ENCODE data around the gene HOXA6. TPM values are rescaled to one million over a fixed set of nuclear protein-coding genes. Genes with fewer than 3 reads are reported as not detected.

HOXA6 gene
- total and polyA plus RNA-seq, 2 of the 4 experiments (the other 2 are of a cell fraction), result 1.4 to 1.8 TPM

GRCh38 chr7:27170426-27171324 is 23.1 kb upstream of the HOXA6 start (continued):
- no peak for TF ChIP-seq MAFK (IDR thresholded peaks at IDR 0.05; ENCODE audit: low read depth, low read length)

DNA sequence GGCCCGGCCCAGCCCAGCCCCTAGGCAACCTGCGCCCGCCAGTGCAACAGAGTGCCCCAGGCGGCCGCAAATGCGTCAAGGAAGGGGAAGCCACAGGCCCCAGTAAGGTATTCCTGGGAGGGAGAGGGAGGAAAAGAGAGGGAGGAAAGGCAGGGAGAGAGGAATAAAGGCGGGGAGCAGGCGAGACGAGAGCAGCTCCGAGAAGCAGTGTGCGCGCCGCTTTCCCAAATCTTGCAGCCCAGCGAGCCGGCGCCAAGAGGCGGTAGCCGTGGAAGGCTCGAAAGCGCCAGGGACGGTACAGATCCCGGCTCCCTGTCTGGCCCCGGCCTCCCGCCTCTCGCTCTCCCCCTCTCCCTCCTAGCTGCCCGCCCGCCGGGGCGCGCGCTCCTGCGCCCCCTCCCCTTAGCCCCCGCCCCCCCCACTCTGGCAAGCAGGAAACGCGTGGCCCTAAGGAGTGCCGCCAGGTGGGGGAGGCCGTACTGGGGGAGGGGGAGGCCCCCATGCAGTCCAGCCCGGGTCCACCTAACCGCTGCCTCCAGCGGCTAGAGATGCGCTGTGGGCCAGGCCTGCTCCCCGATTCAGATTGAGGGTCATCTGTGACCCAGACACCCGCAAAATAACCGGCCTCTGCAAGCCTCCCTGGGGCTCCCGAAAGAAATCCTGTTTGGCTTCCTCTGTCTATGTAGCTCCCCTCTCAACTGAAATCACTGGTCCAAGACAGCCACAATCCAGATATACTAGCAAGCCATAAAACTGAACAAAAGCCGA is 22.3 kb upstream of the HOXA6 start:
- dilution Hi-C loops (cut with HindIII; ENCODE audit: low sequenced_read_pairs, unreplicated experiment) (no loop called here), intact Hi-C loops (cut with micrococcal nuclease) (loop anchor here (10.0 kb wide), 1 partner anchor 1915 kb away; no protein-coding TSS in a partner anchor), in situ Hi-C loops (cut with MboI; ENCODE audit: low sequenced_read_pairs) (no loop called here)
- H4K8ac ChIP-seq (ENCODE audit: low read depth in 2 of 2, low read length in 2 of 2), result no peak overlapping the region
- no peak overlapping the region for H2BK20ac ChIP-seq (ENCODE audit: low read depth, low read length)
- no peaks in the 10 kb centered on the region for H3K9me1 ChIP-seq (ENCODE audit: insufficient read depth, low read length)
- DNase-seq (no peak), ATAC-seq (ENCODE audit: low read depth) (no peak)
- no peak overlapping the region for H2BK15ac ChIP-seq (ENCODE audit: low read depth, low read length)
- ChIA-PET POLR2A (ENCODE audit: unreplicated experiment) (no interaction called here), CTCF (interaction anchor here (0.6 to 1.1 kb wide), 2 partner anchors 9 to 80 kb away, joined by 3 read pairs; no protein-coding TSS in a partner anchor)
- H3K14ac ChIP-seq (replicated peaks; ENCODE audit: low read depth, low read length), result no peak overlapping the region
- peak overlapping the region; percentile 28 for H2AFZ ChIP-seq (replicated peaks; ENCODE audit: low read length, poor library complexity)
- H3K4me3 ChIP-seq (ENCODE audit: insufficient read depth, low read depth, low read length), result no peak overlapping the region
- H2BK120ac ChIP-seq (ENCODE audit: low read depth, low read length), result no peak overlapping the region
- BruUV-seq (replicated peaks), result no TSS peak
- H3K9me3 ChIP-seq (ENCODE audit: control insufficient read depth, insufficient read depth, low read length), result peaks cover 28% of the 10 kb centered on the region
- no peak overlapping the region for H3K27ac ChIP-seq (ENCODE audit: insufficient read depth, low read length)
- no peak overlapping the region for H4K91ac ChIP-seq (ENCODE audit: insufficient read depth, low read depth, low read length)
- H3K27me3 ChIP-seq (ENCODE audit: control insufficient read depth, insufficient read depth, low read length), result peaks cover 95% of the 10 kb centered on the region
- no peak overlapping the region for H3K18ac ChIP-seq (ENCODE audit: low read depth, low read length)
- peaks cover 16% of the 10 kb centered on the region; the same call in 1 of the 2 replicates for H4K20me1 ChIP-seq (ENCODE audit: insufficient read depth, low read length)
- no peak overlapping the region for H3K4ac ChIP-seq (ENCODE audit: low read depth, low read length)
- H3K9ac ChIP-seq (ENCODE audit: low read depth, low read length), result no peak overlapping the region
- WGBS, 2 experiments (ENCODE audit: extremely low coverage in 2 of 2, insufficient read length in 1 of 2), result 10% methylated on average over 14 of the region's 46 CpGs; no CpG with 5 or more reads in 1 of the 2 experiments
- H3K23ac ChIP-seq (ENCODE audit: low read depth, low read length), result no peak overlapping the region
- H3K4me1 ChIP-seq (ENCODE audit: control insufficient read depth, insufficient read depth, low read length), result no peaks in the 10 kb centered on the region
- no peak overlapping the region for H2AK9ac ChIP-seq (replicated peaks; ENCODE audit: low read depth, low read length, poor library complexity)
- no peak overlapping the region for H3K56ac ChIP-seq (ENCODE audit: extremely low read depth, insufficient read depth, low read length)
- H3K79me1 ChIP-seq (ENCODE audit: low read depth in 1 of 2, low read length in 2 of 2), result no peaks in the 10 kb centered on the region
- H4K5ac ChIP-seq (ENCODE audit: low read depth, low read length), result no peak overlapping the region
- no peak overlapping the region for H2BK5ac ChIP-seq (ENCODE audit: low read depth, low read length, poor library complexity, severe bottlenecking)
- H3K4me2 ChIP-seq (ENCODE audit: low read depth, low read length), result no peak overlapping the region
- no peaks in the 10 kb centered on the region for H3K36me3 ChIP-seq (ENCODE audit: control insufficient read depth, insufficient read depth, low read length)
- no peak overlapping the region for H2AK5ac ChIP-seq (ENCODE audit: low read depth, low read length)
- TF ChIP-seq CHD1 (IDR thresholded peaks at IDR 0.05; ENCODE audit: low read depth, low read length) (no peak), RCOR1 (IDR thresholded peaks at IDR 0.05; ENCODE audit: insufficient replicate concordance, low read length) (no peak), FOS (IDR thresholded peaks at IDR 0.05; ENCODE audit: low read depth, low read length) (no peak), MAZ (IDR thresholded peaks at IDR 0.05; ENCODE audit: borderline replicate concordance, low read depth, low read length) (no peak), BHLHE40 (IDR thresholded peaks at IDR 0.05; ENCODE audit: low read depth, low read length) (no peak), SMC3 (IDR thresholded peaks at IDR 0.05; ENCODE audit: low read depth, low read length) (no peak), RAD21 (IDR thresholded peaks at IDR 0.05; ENCODE audit: low read length) (no peak), NFE2L2 (IDR thresholded peaks at IDR 0.05; ENCODE audit: low read depth, low read length) (no peak), MXI1 (IDR thresholded peaks at IDR 0.05; ENCODE audit: borderline replicate concordance, low read depth, low read length) (no peak), MAFK (IDR thresholded peaks at IDR 0.05; ENCODE audit: low read depth, low read length) (no peak), CEBPB (IDR thresholded peaks at IDR 0.05; ENCODE audit: low read depth, low read length) (no peak), POLR2A (IDR thresholded peaks at IDR 0.05; ENCODE audit: low read depth, low read length) (no peak), RFX5 (IDR thresholded peaks at IDR 0.05; ENCODE audit: low read depth, low read length) (no peak)
- TF ChIP-seq, protein P1, sequence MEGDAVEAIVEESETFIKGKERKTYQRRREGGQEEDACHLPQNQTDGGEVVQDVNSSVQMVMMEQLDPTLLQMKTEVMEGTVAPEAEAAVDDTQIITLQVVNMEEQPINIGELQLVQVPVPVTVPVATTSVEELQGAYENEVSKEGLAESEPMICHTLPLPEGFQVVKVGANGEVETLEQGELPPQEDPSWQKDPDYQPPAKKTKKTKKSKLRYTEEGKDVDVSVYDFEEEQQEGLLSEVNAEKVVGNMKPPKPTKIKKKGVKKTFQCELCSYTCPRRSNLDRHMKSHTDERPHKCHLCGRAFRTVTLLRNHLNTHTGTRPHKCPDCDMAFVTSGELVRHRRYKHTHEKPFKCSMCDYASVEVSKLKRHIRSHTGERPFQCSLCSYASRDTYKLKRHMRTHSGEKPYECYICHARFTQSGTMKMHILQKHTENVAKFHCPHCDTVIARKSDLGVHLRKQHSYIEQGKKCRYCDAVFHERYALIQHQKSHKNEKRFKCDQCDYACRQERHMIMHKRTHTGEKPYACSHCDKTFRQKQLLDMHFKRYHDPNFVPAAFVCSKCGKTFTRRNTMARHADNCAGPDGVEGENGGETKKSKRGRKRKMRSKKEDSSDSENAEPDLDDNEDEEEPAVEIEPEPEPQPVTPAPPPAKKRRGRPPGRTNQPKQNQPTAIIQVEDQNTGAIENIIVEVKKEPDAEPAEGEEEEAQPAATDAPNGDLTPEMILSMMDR (conservative IDR thresholded peaks at IDR 0.05; ENCODE audit: low read depth, low read length), result no peak
